ENCODE data around the gene PPRC1. TPM values are rescaled to one million over a fixed set of nuclear protein-coding genes. Genes with fewer than 3 reads are reported as not detected.

The PPRC1 gene
- total and polyA plus RNA-seq, 2 donors (not counting 1 experiment from before 2014, with no cell fraction given) = 23.3 to 36.3 TPM

GRCh38 chr10:102102421-102102820 lies 30.4 kb upstream of the PPRC1 start:
- Histone ChIP-seq H3K36me3 (replicated peaks in 1 of 2; ENCODE audit: control extremely low read depth in 1 of 2, control insufficient read depth in 1 of 2, extremely low read depth in 1 of 2, insufficient read depth in 2 of 2, low read length in 1 of 2) (peaks cover 0 to 9% of the 10 kb centered on the region in 2 experiments), H3K27me3 (replicated peaks in 1 of 4; ENCODE audit: control extremely low read depth in 1 of 4, control insufficient read depth in 3 of 4, insufficient read depth in 4 of 4, low read length in 3 of 4) (no peaks in the 10 kb centered on the region), H3K4me3 (ENCODE audit: control extremely low read depth in 1 of 5, extremely low read depth in 1 of 5, insufficient read depth in 1 of 5, low read depth in 2 of 5, low read length in 4 of 5) (no peak overlapping the region), H3K79me2 (ENCODE audit: control insufficient read depth, insufficient read depth, low read length) (no peaks in the 10 kb centered on the region), H3K9me3 (ENCODE audit: control extremely low read depth in 1 of 3, control insufficient read depth in 2 of 3, insufficient read depth in 1 of 3, low read length in 2 of 3) (no peaks in the 10 kb centered on the region), H3K4me2 (replicated peaks; ENCODE audit: low read depth, low read length, poor library complexity, severe bottlenecking) (no peak overlapping the region), H3K9ac (ENCODE audit: low read length) (no peak overlapping the region), H3K27ac (ENCODE audit: low read length in 2 of 2) (no peak overlapping the region), H2AFZ (ENCODE audit: insufficient read depth, low read depth, low read length, poor library complexity, severe bottlenecking) (no peak overlapping the region), H3K4me1 (ENCODE audit: control insufficient read depth in 2 of 2, insufficient read depth in 2 of 2, low read length in 2 of 2) (no peaks in the 10 kb centered on the region), H4K20me1 (ENCODE audit: control insufficient read depth, insufficient read depth, low read length, poor library complexity, severe bottlenecking) (peaks cover 7% of the 10 kb centered on the region)
- ATAC-seq (ENCODE audit: low read depth) (no peak), DNase-seq (no peak)
- Mint-ChIP-seq H3K27ac (no peak overlapping the region), H3K4me3 (no peak overlapping the region), H3K27me3 (no peaks in the 10 kb centered on the region), H3K4me1 (peaks cover 7% of the 10 kb centered on the region), H3K9me3 (ENCODE audit: insufficient read depth) (no peaks in the 10 kb centered on the region)
- ChIA-PET POLR2A (no interaction called here), CTCF (interaction anchor here (0.8 to 5.6 kb wide), 3 partner anchors 10 to 67 kb away, joined by 3 to 22 read pairs (median 3); no protein-coding TSS in a partner anchor)
- WGBS (ENCODE audit: insufficient coverage) = no CpG with 5 or more reads among the region's 1 CpG
- intact Hi-C loops (cut with micrococcal nuclease) = no loop called here
- TF ChIP-seq CTCF (IDR thresholded peaks at IDR 0.05) (no peak), EZH2 (IDR thresholded peaks at IDR 0.05; ENCODE audit: borderline replicate concordance, insufficient read depth, low read depth, low read length, poor library complexity, severe bottlenecking) (no peak)

- Histone ChIP-seq H3K27ac (ENCODE audit: low read length in 2 of 2) (no peak overlapping the region), H3K4me3 (ENCODE audit: control extremely low read depth in 1 of 5, extremely low read depth in 1 of 5, insufficient read depth in 1 of 5, low read depth in 2 of 5, low read length in 4 of 5) (no peak overlapping the region), H3K79me2 (ENCODE audit: control insufficient read depth, insufficient read depth, low read length) (peaks cover 17% of the 10 kb centered on the region), H2AFZ (ENCODE audit: insufficient read depth, low read depth, low read length, poor library complexity, severe bottlenecking) (no peak overlapping the region), H3K27me3 (replicated peaks in 1 of 4; ENCODE audit: control extremely low read depth in 1 of 4, control insufficient read depth in 3 of 4, insufficient read depth in 4 of 4, low read length in 3 of 4) (no peaks in the 10 kb centered on the region), H3K9me3 (ENCODE audit: control extremely low read depth in 1 of 3, control insufficient read depth in 2 of 3, insufficient read depth in 1 of 3, low read length in 2 of 3) (no peaks in the 10 kb centered on the region), H4K20me1 (ENCODE audit: control insufficient read depth, insufficient read depth, low read length, poor library complexity, severe bottlenecking) (peaks cover 47% of the 10 kb centered on the region), H3K4me2 (replicated peaks; ENCODE audit: low read depth, low read length, poor library complexity, severe bottlenecking) (no peak overlapping the region), H3K36me3 (replicated peaks in 1 of 2; ENCODE audit: control extremely low read depth in 1 of 2, control insufficient read depth in 1 of 2, extremely low read depth in 1 of 2, insufficient read depth in 2 of 2, low read length in 1 of 2) (peaks cover 6 to 44% of the 10 kb centered on the region in 2 experiments), H3K4me1 (ENCODE audit: control insufficient read depth in 2 of 2, insufficient read depth in 2 of 2, low read length in 2 of 2) (peaks cover 0 to under 1% of the 10 kb centered on the region in 2 donors), H3K9ac (ENCODE audit: low read length) (no peak overlapping the region)
- H3K9me3 Mint-ChIP-seq (ENCODE audit: insufficient read depth) = no peaks in the 10 kb centered on the region
- no peak overlapping the region for H3K27ac Mint-ChIP-seq
- CTCF ChIA-PET = interaction anchor here (0.9 kb wide), 1 partner anchor 31 kb away, joined by 3 read pairs; no protein-coding TSS in a partner anchor
- ATAC-seq (ENCODE audit: low read depth) (no peak), DNase-seq (no peak)
- POLR2A ChIA-PET = no interaction called here
- no CpG with 5 or more reads among the region's 2 CpGs for WGBS (ENCODE audit: insufficient coverage)
- peaks cover 8% of the 10 kb centered on the region for H3K4me1 Mint-ChIP-seq
- intact Hi-C loops (cut with micrococcal nuclease) = no loop called here
- no peak overlapping the region for H3K4me3 Mint-ChIP-seq
- no peaks in the 10 kb centered on the region for H3K27me3 Mint-ChIP-seq
- TF ChIP-seq EZH2 (IDR thresholded peaks at IDR 0.05; ENCODE audit: borderline replicate concordance, insufficient read depth, low read depth, low read length, poor library complexity, severe bottlenecking) = no peak
- TF ChIP-seq CTCF (IDR thresholded peaks at IDR 0.05) = no peak
These were observed 25.8 kb upstream of the PPRC1 start for GRCh38 chr10:102106998-102107397.
